ENCODE measurements around the gene SH3PXD2A.

DNA sequence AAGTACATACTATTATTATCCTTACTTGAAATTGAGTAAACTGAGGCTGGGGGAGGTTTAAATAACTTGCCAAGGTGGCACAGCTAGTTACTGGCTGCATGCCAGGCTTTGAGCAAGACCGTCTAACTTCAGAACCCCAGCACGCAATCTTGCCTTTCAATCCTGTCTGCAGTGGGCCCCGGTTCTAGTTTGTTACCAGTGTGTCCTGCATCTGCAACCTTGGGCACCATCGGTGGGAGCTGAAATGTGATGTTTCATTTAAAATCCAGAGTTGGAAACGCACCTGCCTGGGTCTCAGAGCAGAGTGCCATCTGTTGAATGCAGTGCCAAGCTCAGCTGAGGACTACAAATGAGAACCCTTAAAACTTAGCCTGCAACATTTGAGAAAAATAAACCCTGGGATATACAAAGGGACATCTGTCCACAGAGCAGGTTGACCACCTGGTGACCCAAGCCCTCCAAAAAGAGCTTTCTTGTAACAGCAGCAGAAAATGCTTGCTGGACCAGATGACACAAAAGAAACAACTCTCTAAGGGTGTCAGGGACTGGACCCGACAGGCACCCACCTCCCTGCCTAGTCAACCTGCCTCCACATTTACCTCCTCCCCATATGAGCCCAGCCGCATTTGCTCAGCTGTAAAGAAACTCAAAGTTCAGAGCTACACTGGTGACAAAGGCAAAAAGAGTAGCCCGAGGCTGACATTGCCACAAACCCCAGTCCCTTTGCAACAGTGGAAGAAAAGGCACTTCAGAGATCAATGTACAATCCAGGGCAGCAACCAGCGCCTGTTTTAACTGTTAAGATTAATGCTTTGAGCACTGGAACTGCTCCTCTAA, 1.7 kb downstream of the SH3PXD2A start:
- TF ChIP-seq, protein P1, sequence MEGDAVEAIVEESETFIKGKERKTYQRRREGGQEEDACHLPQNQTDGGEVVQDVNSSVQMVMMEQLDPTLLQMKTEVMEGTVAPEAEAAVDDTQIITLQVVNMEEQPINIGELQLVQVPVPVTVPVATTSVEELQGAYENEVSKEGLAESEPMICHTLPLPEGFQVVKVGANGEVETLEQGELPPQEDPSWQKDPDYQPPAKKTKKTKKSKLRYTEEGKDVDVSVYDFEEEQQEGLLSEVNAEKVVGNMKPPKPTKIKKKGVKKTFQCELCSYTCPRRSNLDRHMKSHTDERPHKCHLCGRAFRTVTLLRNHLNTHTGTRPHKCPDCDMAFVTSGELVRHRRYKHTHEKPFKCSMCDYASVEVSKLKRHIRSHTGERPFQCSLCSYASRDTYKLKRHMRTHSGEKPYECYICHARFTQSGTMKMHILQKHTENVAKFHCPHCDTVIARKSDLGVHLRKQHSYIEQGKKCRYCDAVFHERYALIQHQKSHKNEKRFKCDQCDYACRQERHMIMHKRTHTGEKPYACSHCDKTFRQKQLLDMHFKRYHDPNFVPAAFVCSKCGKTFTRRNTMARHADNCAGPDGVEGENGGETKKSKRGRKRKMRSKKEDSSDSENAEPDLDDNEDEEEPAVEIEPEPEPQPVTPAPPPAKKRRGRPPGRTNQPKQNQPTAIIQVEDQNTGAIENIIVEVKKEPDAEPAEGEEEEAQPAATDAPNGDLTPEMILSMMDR (IDR thresholded peaks at IDR 0.05): no peak
- no peak for TF ChIP-seq POLR2A (IDR thresholded peaks at IDR 0.05)
- TF ChIP-seq EP300 (IDR thresholded peaks at IDR 0.05): no peak
